Activated CD8-positive, alpha-beta T cell treated with anti-CD3 and anti-CD28 coated beads, Interleukin-2, amount 10 ng/mL, durations not matched to agents 7 days and 5 days (primary cell): ENCODE measurements around the gene PRR20G. TPM values are rescaled to one million over a fixed set of nuclear protein-coding genes. Genes with fewer than 3 reads are reported as not detected.

ENCODE experiments used
- ATAC-seq: fragments of 150-1000 bp; cut with Tn5 transposase; one replicate; pipeline ENCODE4 v1.10.0; 2021; ENCODE audit warnings: moderate library complexity
- CTCF ChIA-PET: fragments of 350-600 bp; sonication (Branson Sonifier 250); formaldehyde crosslinking; loops from one replicate; lab custom pipeline; 2021; ENCODE audit warnings: antibody characterized with exemption; lab: Charles Lee
- POLR2A ChIA-PET: fragments of 350-600 bp; sonication (Branson Sonifier 250); formaldehyde crosslinking; loops from one replicate; lab custom pipeline; 2021; ENCODE audit warnings: antibody characterized with exemption; lab: Charles Lee
- DNase-seq: peaks from one replicate; pipeline ENCODE4 v3.0.0-alpha.2; 2020
- H3K27ac Mint-ChIP-seq: one replicate; pipeline ENCODE4 v1.8.0; 2021; ENCODE audit warnings: mild to moderate bottlenecking, mixed read lengths
- H3K27me3 Mint-ChIP-seq: one replicate; pipeline ENCODE4 v1.8.0; 2021; ENCODE audit warnings: low read depth, mixed read lengths
- H3K36me3 Mint-ChIP-seq: one replicate; pipeline ENCODE4 v1.8.0; 2021; ENCODE audit warnings: low read depth, mixed read lengths
- H3K4me1 Mint-ChIP-seq: one replicate; pipeline ENCODE4 v1.8.0; 2021; ENCODE audit warnings: low read depth, mixed read lengths
- H3K4me3 Mint-ChIP-seq: one replicate; pipeline ENCODE4 v1.8.0; 2021; ENCODE audit warnings: mild to moderate bottlenecking, mixed read lengths
- H3K9me3 Mint-ChIP-seq: one replicate; pipeline ENCODE4 v1.8.0; 2022; ENCODE audit warnings: mixed read lengths; ENCODE audit not compliant: insufficient read depth
- total RNA-seq, 2 experiments: library from RNA; stranded (reverse); gene quantifications; one replicate each; pipeline ENCODE4 v1.2.3, GENCODE V29; 2021

PRR20G gene
- total RNA-seq, 2 experiments from 2014 or later = not detected

GRCh38 chr3:127276396-127276795 lies 11.4 kb downstream of the PRR20G start:
- Mint-ChIP-seq H3K27me3 (no peaks in the 10 kb centered on the region), H3K27ac (no peak overlapping the region), H3K4me3 (no peak overlapping the region), H3K36me3 (no peaks in the 10 kb centered on the region), H3K4me1 (no peaks in the 10 kb centered on the region), H3K9me3 (no peaks in the 10 kb centered on the region)
- ATAC-seq (no peak), DNase-seq (no peak)
- ChIA-PET CTCF (no interaction called here), POLR2A (no interaction called here)

DNA sequence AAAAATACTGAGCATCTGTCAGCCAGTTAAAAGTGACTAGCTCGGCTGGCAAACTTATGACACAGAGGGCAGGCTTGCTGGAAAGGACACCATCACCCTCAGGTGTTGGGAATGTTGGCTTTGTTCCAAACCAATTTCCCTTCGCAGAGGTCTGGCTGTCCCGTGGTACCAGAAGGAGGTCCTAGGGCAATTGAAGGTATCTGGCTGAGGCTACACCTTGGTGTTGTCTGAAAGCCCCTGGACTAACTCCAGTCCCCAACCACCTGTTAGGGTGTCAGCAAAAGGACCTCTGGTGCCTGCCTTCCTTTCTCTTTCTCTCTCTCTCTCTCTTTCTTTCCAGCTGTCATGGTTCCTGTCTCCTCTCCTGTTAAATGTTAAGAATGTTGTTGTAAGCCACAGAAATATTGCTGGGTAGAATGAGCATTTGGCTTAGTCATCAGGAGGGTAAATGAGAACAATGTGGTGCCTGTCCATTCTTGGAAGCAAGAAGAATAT lies 12.5 kb downstream of the PRR20G start:
- DNase-seq (no peak), ATAC-seq (no peak)
- ChIA-PET POLR2A (no interaction called here), CTCF (no interaction called here)
- no peaks in the 10 kb centered on the region for H3K36me3 Mint-ChIP-seq
- no peaks in the 10 kb centered on the region for H3K4me1 Mint-ChIP-seq
- H3K4me3 Mint-ChIP-seq = no peak overlapping the region
- H3K27me3 Mint-ChIP-seq = no peaks in the 10 kb centered on the region
- no peak overlapping the region for H3K27ac Mint-ChIP-seq
- no peaks in the 10 kb centered on the region for H3K9me3 Mint-ChIP-seq

GRCh38 chr3:127274200-127274760 lies 13.6 kb downstream of the PRR20G start:
- POLR2A ChIA-PET = interaction anchor here (0.6 kb wide), 1 partner anchor 38 kb away, joined by 3 read pairs; no protein-coding TSS in a partner anchor
- Mint-ChIP-seq H3K36me3 (no peaks in the 10 kb centered on the region), H3K27ac (no peak overlapping the region), H3K9me3 (peaks cover 7% of the 10 kb centered on the region), H3K4me3 (no peak overlapping the region), H3K4me1 (no peaks in the 10 kb centered on the region), H3K27me3 (no peaks in the 10 kb centered on the region)
- ATAC-seq = no peak
- no peak for DNase-seq
- CTCF ChIA-PET = no interaction called here

GRCh38 chr3:127273206-127273605 lies 14.6 kb downstream of the PRR20G start:
- no peak for ATAC-seq
- H3K36me3 Mint-ChIP-seq = no peaks in the 10 kb centered on the region
- H3K27ac Mint-ChIP-seq = no peak overlapping the region
- no peak overlapping the region for H3K4me3 Mint-ChIP-seq
- ChIA-PET POLR2A (no interaction called here), CTCF (no interaction called here)
- H3K27me3 Mint-ChIP-seq = no peaks in the 10 kb centered on the region
- DNase-seq = no peak
- H3K9me3 Mint-ChIP-seq = peaks cover 7% of the 10 kb centered on the region
- H3K4me1 Mint-ChIP-seq = no peaks in the 10 kb centered on the region

GRCh38 chr3:127266186-127266585 lies 21.7 kb downstream of the PRR20G start:
- Mint-ChIP-seq H3K4me1 (no peaks in the 10 kb centered on the region), H3K4me3 (no peak overlapping the region), H3K27me3 (no peaks in the 10 kb centered on the region), H3K9me3 (peaks cover 7% of the 10 kb centered on the region), H3K36me3 (no peaks in the 10 kb centered on the region), H3K27ac (no peak overlapping the region)
- DNase-seq (no peak), ATAC-seq (no peak)
- CTCF ChIA-PET = no interaction called here
- POLR2A ChIA-PET = no interaction called here

GRCh38 chr3:127265581-127265981 lies 22.3 kb downstream of the PRR20G start:
- ChIA-PET CTCF (no interaction called here), POLR2A (no interaction called here)
- Mint-ChIP-seq H3K4me3 (no peak overlapping the region), H3K27me3 (no peaks in the 10 kb centered on the region), H3K27ac (no peak overlapping the region), H3K36me3 (no peaks in the 10 kb centered on the region), H3K9me3 (peaks cover 7% of the 10 kb centered on the region), H3K4me1 (no peaks in the 10 kb centered on the region)
- no peak for ATAC-seq
- no peak for DNase-seq

GRCh38 chr3:127264794-127265514 lies 22.9 kb downstream of the PRR20G start:
- H3K9me3 Mint-ChIP-seq = peaks cover 7% of the 10 kb centered on the region
- H3K4me3 Mint-ChIP-seq = no peak overlapping the region
- ATAC-seq (no peak), DNase-seq (no peak)
- no peaks in the 10 kb centered on the region for H3K27me3 Mint-ChIP-seq
- no peaks in the 10 kb centered on the region for H3K36me3 Mint-ChIP-seq
- ChIA-PET POLR2A (interaction anchor here (1.2 kb wide), 1 partner anchor 10 kb away, joined by 3 read pairs; no protein-coding TSS in a partner anchor), CTCF (no interaction called here)
- H3K4me1 Mint-ChIP-seq = no peaks in the 10 kb centered on the region
- H3K27ac Mint-ChIP-seq = no peak overlapping the region

DNA sequence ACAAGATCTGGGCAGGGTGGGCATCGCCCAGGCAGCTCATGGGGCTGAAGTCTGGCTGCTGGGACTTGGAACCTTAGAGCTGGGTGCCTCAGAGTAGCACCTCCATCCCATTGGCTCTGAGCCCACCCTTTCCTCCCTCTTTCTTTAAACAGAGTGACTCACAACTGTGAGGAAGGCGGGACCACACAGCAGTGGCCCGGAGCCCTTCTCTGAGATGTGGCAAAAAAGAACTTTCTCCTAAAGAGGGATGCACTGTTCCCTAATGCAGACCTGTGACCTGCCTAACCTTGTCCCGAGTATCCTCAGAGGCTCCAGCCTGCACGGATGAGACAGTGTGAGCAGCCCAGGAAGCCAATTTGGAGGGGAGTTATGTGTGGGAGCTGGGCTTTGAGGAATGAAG lies 23.6 kb downstream of the PRR20G start:
- CTCF ChIA-PET = no interaction called here
- Mint-ChIP-seq H3K4me1 (no peaks in the 10 kb centered on the region), H3K27ac (no peak overlapping the region), H3K36me3 (no peaks in the 10 kb centered on the region), H3K4me3 (no peak overlapping the region), H3K27me3 (no peaks in the 10 kb centered on the region), H3K9me3 (peaks cover under 1% of the 10 kb centered on the region)
- DNase-seq (no peak), ATAC-seq (no peak)
- POLR2A ChIA-PET = interaction anchor here (1.2 kb wide), 1 partner anchor 9 kb away, joined by 3 read pairs; no protein-coding TSS in a partner anchor

DNA sequence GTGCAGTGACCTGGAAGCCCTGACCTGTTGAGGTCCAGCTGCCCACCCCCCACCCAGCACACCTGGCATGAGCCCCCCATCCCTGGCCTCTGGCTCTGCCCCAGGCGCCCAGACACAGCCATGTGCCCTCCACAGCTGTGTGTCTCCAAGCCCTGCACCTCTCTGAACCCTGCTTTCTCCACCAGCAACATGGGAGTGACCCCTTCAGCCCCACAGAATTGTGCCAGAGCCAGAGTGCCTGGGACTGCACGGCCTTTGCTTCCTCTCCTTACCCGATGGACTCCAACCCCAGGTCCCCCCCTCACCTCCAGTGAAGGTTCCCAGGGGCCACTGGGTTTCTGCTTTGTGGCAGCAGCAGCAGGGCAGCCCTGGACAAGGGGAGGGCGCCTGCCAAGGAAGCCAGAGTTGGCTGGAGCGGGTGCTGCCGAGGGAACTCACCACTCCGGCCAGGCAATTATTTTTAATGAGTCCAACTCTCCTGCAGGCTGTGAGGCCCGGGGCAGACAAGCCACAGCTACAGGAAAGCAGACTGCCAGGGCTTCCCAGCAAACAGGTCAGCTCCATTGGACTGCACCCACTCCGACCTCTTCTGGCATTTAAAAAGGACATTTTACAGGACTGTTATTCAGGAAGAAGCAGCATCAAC lies 24.1 kb downstream of the PRR20G start:
- ATAC-seq = no peak
- ChIA-PET POLR2A (interaction anchor here (1.2 kb wide), 1 partner anchor 8 kb away, joined by 3 read pairs; no protein-coding TSS in a partner anchor), CTCF (no interaction called here)

DNA sequence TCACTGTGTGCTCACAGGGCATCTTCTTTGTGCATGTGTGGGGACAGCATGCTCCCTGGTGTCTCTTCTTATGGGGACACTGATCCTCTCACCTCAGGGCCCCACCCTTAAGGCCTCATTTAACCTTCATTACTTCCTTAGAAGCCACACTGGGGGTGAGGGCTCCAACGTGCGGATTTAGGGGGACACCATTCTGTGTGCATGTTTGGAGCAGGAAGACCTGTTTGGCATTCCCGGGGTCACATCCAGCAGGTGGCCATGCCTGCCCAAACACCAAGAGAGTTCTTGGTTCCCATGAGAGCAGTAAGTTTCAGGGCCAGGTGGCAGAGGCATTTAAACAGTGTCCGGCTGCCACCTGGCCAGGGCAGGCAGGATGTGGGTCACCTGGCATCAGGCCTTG lies 24.8 kb downstream of the PRR20G start:
- Mint-ChIP-seq H3K36me3 (no peaks in the 10 kb centered on the region), H3K4me3 (no peak overlapping the region), H3K27me3 (no peaks in the 10 kb centered on the region), H3K4me1 (no peaks in the 10 kb centered on the region), H3K27ac (no peak overlapping the region), H3K9me3 (no peaks in the 10 kb centered on the region)
- no peak for DNase-seq
- ATAC-seq = no peak
- ChIA-PET CTCF (no interaction called here), POLR2A (no interaction called here)

More for the DNA sequence above, 24.1 kb downstream of the PRR20G start:
- H3K27me3 Mint-ChIP-seq = no peaks in the 10 kb centered on the region
- H3K4me3 Mint-ChIP-seq = no peak overlapping the region
- no peaks in the 10 kb centered on the region for H3K36me3 Mint-ChIP-seq
- H3K9me3 Mint-ChIP-seq = no peaks in the 10 kb centered on the region
- no peak for DNase-seq
- no peak overlapping the region for H3K27ac Mint-ChIP-seq
- no peaks in the 10 kb centered on the region for H3K4me1 Mint-ChIP-seq

DNA sequence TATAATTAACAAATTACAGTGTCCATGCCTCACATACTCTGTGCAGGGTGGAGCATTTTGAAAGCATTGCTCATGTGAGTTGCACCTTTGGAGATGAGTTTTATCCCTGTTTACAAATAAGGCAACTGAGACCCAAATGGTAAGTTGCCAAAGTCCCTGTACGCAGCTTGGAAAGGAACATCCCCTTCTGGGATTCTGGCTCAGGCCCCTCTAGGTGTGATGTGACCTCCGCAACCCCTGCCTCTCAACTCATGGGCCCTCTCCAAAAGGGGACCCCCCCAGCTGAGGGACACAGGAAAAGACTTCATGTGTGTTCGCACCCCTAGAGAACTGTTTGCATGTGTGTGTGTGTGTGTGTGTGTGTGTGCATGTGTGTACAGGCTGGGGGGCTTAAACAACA lies 25.3 kb downstream of the PRR20G start:
- ATAC-seq = no peak

GRCh38 chr3:127261925-127262324 lies 25.9 kb downstream of the PRR20G start:
- no peak for DNase-seq
- H3K27ac Mint-ChIP-seq = no peak overlapping the region
- H3K9me3 Mint-ChIP-seq = no peaks in the 10 kb centered on the region
- CTCF ChIA-PET = no interaction called here
- no peaks in the 10 kb centered on the region for H3K36me3 Mint-ChIP-seq
- H3K4me1 Mint-ChIP-seq = no peaks in the 10 kb centered on the region
- no peak for ATAC-seq
- POLR2A ChIA-PET = no interaction called here
- H3K4me3 Mint-ChIP-seq = no peak overlapping the region
- no peaks in the 10 kb centered on the region for H3K27me3 Mint-ChIP-seq

More for the DNA sequence above, 25.3 kb downstream of the PRR20G start:
- Mint-ChIP-seq H3K27me3 (no peaks in the 10 kb centered on the region), H3K27ac (no peak overlapping the region), H3K9me3 (no peaks in the 10 kb centered on the region), H3K36me3 (no peaks in the 10 kb centered on the region), H3K4me1 (no peaks in the 10 kb centered on the region), H3K4me3 (no peak overlapping the region)
- CTCF ChIA-PET = no interaction called here
- POLR2A ChIA-PET = no interaction called here
- DNase-seq = no peak
